Measurements from ENCODE around the gene DTWD1.

Gene DTWD1

GRCh38 chr15:49624056-49624455 is 3.2 kb downstream of the DTWD1 start:
- no peak overlapping the region for H3K9ac ChIP-seq (ENCODE audit: insufficient read length, low read depth)
- no peak for DNase-seq (ENCODE audit: low read depth, low spot score)
- H3K36me3 ChIP-seq (ENCODE audit: insufficient read depth, insufficient read length, low read length): peaks cover 28% of the 10 kb centered on the region
- H3K9me3 ChIP-seq (ENCODE audit: insufficient read depth, low read length): peaks cover 39% of the 10 kb centered on the region
- H3K4me1 ChIP-seq (ENCODE audit: insufficient read depth, insufficient read length): no peaks in the 10 kb centered on the region
- TF ChIP-seq YY1 (IDR thresholded peaks at IDR 0.05; ENCODE audit: insufficient read depth, insufficient read length): no peak
- TF ChIP-seq ZNF274 (IDR thresholded peaks at IDR 0.05; ENCODE audit: low read depth, low read length): no peak
- TF ChIP-seq SUZ12 (IDR thresholded peaks at IDR 0.05; ENCODE audit: extremely low read depth, insufficient read depth, insufficient read length): no peak
- no peaks in the 10 kb centered on the region for H3K27me3 ChIP-seq (ENCODE audit: insufficient read depth, insufficient read length)
- no peak overlapping the region for H3K4me3 ChIP-seq (ENCODE audit: insufficient read length, low read depth)

DNA sequence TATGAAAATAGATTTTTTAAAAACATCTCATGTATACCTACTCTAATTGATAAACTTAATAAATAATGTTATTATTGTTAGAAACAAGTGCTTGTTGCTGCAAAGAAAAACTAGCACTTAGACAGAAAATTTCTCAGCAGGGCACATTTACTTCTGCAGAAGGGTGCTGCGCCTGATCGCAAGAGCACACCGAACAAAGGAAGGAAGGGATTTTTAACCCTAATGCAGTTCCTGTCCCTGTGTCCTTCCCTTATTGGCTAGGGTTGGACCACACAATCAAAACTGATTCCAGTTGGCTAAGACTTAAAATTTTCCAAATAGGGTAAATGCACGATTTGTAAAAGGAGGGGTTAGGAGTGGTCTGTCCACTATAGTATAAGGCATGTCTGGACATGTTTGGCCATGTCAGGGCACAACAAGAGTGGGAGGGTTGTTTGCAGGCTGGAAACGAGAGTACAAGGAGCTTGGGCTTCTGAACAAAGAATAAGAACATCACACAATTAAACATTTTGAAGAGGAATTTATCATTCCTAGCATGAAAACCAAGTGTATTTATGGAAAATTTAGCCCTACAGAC is 4.7 kb downstream of the DTWD1 start:
- H3K4me3 ChIP-seq (ENCODE audit: insufficient read length, low read depth): no peak overlapping the region

GRCh38 chr15:49627407-49627877 is 6.6 kb downstream of the DTWD1 start:
- no peak for DNase-seq (ENCODE audit: low read depth, low spot score)
- H3K4me3 ChIP-seq (ENCODE audit: insufficient read length, low read depth): no peak overlapping the region
- H3K9me3 ChIP-seq (ENCODE audit: insufficient read depth, low read length): peaks cover 39% of the 10 kb centered on the region
- no peak for TF ChIP-seq SUZ12 (IDR thresholded peaks at IDR 0.05; ENCODE audit: extremely low read depth, insufficient read depth, insufficient read length)
- no peak for TF ChIP-seq ZNF274 (IDR thresholded peaks at IDR 0.05; ENCODE audit: low read depth, low read length)
- TF ChIP-seq YY1 (IDR thresholded peaks at IDR 0.05; ENCODE audit: insufficient read depth, insufficient read length): no peak
- peaks cover 32% of the 10 kb centered on the region for H3K36me3 ChIP-seq (ENCODE audit: insufficient read depth, insufficient read length, low read length)
- H3K9ac ChIP-seq (ENCODE audit: insufficient read length, low read depth): no peak overlapping the region
- no peaks in the 10 kb centered on the region for H3K27me3 ChIP-seq (ENCODE audit: insufficient read depth, insufficient read length)
- H3K4me1 ChIP-seq (ENCODE audit: insufficient read depth, insufficient read length): no peaks in the 10 kb centered on the region

More for the DNA sequence above, 4.7 kb downstream of the DTWD1 start:
- H3K4me1 ChIP-seq (ENCODE audit: insufficient read depth, insufficient read length): no peaks in the 10 kb centered on the region
- DNase-seq (ENCODE audit: low read depth, low spot score): no peak
- peaks cover 28% of the 10 kb centered on the region for H3K36me3 ChIP-seq (ENCODE audit: insufficient read depth, insufficient read length, low read length)
- TF ChIP-seq ZNF274 (IDR thresholded peaks at IDR 0.05; ENCODE audit: low read depth, low read length) (no peak), SUZ12 (IDR thresholded peaks at IDR 0.05; ENCODE audit: extremely low read depth, insufficient read depth, insufficient read length) (no peak), YY1 (IDR thresholded peaks at IDR 0.05; ENCODE audit: insufficient read depth, insufficient read length) (no peak)
- peaks cover 39% of the 10 kb centered on the region for H3K9me3 ChIP-seq (ENCODE audit: insufficient read depth, low read length)
- H3K9ac ChIP-seq (ENCODE audit: insufficient read length, low read depth): no peak overlapping the region
- no peaks in the 10 kb centered on the region for H3K27me3 ChIP-seq (ENCODE audit: insufficient read depth, insufficient read length)

GRCh38 chr15:49628379-49628778 is 7.5 kb downstream of the DTWD1 start:
- no peak for DNase-seq (ENCODE audit: low read depth, low spot score)

DNA sequence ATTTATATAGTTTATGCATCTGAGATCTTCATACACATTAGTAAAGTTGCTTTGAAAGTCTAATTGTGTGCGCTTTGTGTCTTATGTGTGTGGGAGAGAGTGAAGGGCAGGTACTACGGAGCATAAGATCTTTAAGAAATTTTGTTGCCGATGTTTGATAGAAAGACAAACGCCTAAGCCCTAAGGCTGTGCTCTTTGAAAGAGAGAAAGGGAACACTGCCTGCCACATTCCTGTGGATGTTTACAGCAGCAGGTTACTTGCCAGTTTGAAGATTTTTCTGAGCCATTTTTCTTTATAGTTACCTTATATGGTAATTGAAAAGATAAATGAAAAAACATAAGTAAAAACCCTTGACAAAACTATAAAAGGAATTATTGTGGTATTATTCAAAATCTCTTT is 17.0 kb downstream of the DTWD1 start:
- H3K36me3 ChIP-seq (ENCODE audit: insufficient read depth, insufficient read length, low read length): peaks cover 9% of the 10 kb centered on the region
- no peaks in the 10 kb centered on the region for H3K27me3 ChIP-seq (ENCODE audit: insufficient read depth, insufficient read length)
- TF ChIP-seq ZNF274 (IDR thresholded peaks at IDR 0.05; ENCODE audit: low read depth, low read length) (no peak), YY1 (IDR thresholded peaks at IDR 0.05; ENCODE audit: insufficient read depth, insufficient read length) (no peak), SUZ12 (IDR thresholded peaks at IDR 0.05; ENCODE audit: extremely low read depth, insufficient read depth, insufficient read length) (no peak)
- no peak overlapping the region for H3K4me3 ChIP-seq (ENCODE audit: insufficient read length, low read depth)
- no peaks in the 10 kb centered on the region for H3K9me3 ChIP-seq (ENCODE audit: insufficient read depth, low read length)
- no peak for DNase-seq (ENCODE audit: low read depth, low spot score)
- H3K9ac ChIP-seq (ENCODE audit: insufficient read length, low read depth): no peak overlapping the region
- H3K4me1 ChIP-seq (ENCODE audit: insufficient read depth, insufficient read length): no peaks in the 10 kb centered on the region

More at GRCh38 chr15:49628379-49628778, 7.5 kb downstream of the DTWD1 start:
- Histone ChIP-seq H3K4me1 (ENCODE audit: insufficient read depth, insufficient read length) (no peaks in the 10 kb centered on the region), H3K27me3 (ENCODE audit: insufficient read depth, insufficient read length) (no peaks in the 10 kb centered on the region), H3K36me3 (ENCODE audit: insufficient read depth, insufficient read length, low read length) (peaks cover 27% of the 10 kb centered on the region), H3K9me3 (ENCODE audit: insufficient read depth, low read length) (peaks cover 30% of the 10 kb centered on the region), H3K4me3 (ENCODE audit: insufficient read length, low read depth) (no peak overlapping the region), H3K9ac (ENCODE audit: insufficient read length, low read depth) (no peak overlapping the region)
- TF ChIP-seq YY1 (IDR thresholded peaks at IDR 0.05; ENCODE audit: insufficient read depth, insufficient read length) (no peak), ZNF274 (IDR thresholded peaks at IDR 0.05; ENCODE audit: low read depth, low read length) (no peak), SUZ12 (IDR thresholded peaks at IDR 0.05; ENCODE audit: extremely low read depth, insufficient read depth, insufficient read length) (no peak)

- H3K4me1 ChIP-seq (ENCODE audit: insufficient read depth, insufficient read length): no peaks in the 10 kb centered on the region
- TF ChIP-seq YY1 (IDR thresholded peaks at IDR 0.05; ENCODE audit: insufficient read depth, insufficient read length) (no peak), SUZ12 (IDR thresholded peaks at IDR 0.05; ENCODE audit: extremely low read depth, insufficient read depth, insufficient read length) (no peak), ZNF274 (IDR thresholded peaks at IDR 0.05; ENCODE audit: low read depth, low read length) (no peak)
- H3K27me3 ChIP-seq (ENCODE audit: insufficient read depth, insufficient read length): no peaks in the 10 kb centered on the region
- no peaks in the 10 kb centered on the region for H3K9me3 ChIP-seq (ENCODE audit: insufficient read depth, low read length)
- no peak overlapping the region for H3K4me3 ChIP-seq (ENCODE audit: insufficient read length, low read depth)
- H3K36me3 ChIP-seq (ENCODE audit: insufficient read depth, insufficient read length, low read length): no peaks in the 10 kb centered on the region
- no peak for DNase-seq (ENCODE audit: low read depth, low spot score)
- H3K9ac ChIP-seq (ENCODE audit: insufficient read length, low read depth): no peak overlapping the region
These were observed 23.5 kb downstream of the DTWD1 start for GRCh38 chr15:49644364-49644794.

DNA sequence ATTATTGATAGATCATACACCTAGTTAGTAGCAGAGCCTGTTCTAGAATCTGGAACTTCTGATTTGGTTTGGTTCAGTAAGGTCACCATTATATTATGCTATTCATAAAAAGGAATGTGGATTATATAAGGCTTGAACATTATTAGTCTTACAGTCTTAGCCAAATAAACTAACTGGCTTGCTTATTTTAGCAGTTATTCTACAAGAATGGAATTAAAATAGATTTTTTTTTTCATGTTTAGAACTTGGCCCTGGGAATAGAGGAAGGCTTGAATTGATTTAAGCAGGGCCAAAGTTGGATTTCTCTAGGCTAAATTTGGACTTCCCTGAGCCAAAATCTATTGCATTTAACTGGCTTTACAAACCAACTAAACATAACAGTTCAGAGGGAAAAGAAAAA is 24.4 kb downstream of the DTWD1 start:
- TF ChIP-seq ZNF274 (IDR thresholded peaks at IDR 0.05; ENCODE audit: low read depth, low read length): no peak
- TF ChIP-seq YY1 (IDR thresholded peaks at IDR 0.05; ENCODE audit: insufficient read depth, insufficient read length): no peak
- TF ChIP-seq SUZ12 (IDR thresholded peaks at IDR 0.05; ENCODE audit: extremely low read depth, insufficient read depth, insufficient read length): no peak
- DNase-seq (ENCODE audit: low read depth, low spot score): no peak
- H3K27me3 ChIP-seq (ENCODE audit: insufficient read depth, insufficient read length): no peaks in the 10 kb centered on the region
- H3K9ac ChIP-seq (ENCODE audit: insufficient read length, low read depth): no peak overlapping the region
- H3K4me1 ChIP-seq (ENCODE audit: insufficient read depth, insufficient read length): no peaks in the 10 kb centered on the region
- no peaks in the 10 kb centered on the region for H3K36me3 ChIP-seq (ENCODE audit: insufficient read depth, insufficient read length, low read length)
- no peak overlapping the region for H3K4me3 ChIP-seq (ENCODE audit: insufficient read length, low read depth)
- H3K9me3 ChIP-seq (ENCODE audit: insufficient read depth, low read length): no peaks in the 10 kb centered on the region

All from NT2/D1 (cell line).